GM12878 (cell line): Measurements from ENCODE around the gene BCL2L12.

Experiments
- CTCF ChIP-seq, 3 experiments: IDR thresholded peaks in 2 of 3; conservative IDR thresholded peaks in 1 of 3; 2 replicates each; pipeline ENCODE4 v1.5.1; 2011; ENCODE audit warnings: low read depth in 3 of 3, low read length in 3 of 3, mild to moderate bottlenecking in 3 of 3, control low read depth in 2 of 3, moderate library complexity in 2 of 3, inconsistent platforms in 1 of 3, mixed read lengths in 1 of 3; ENCODE audit not compliant: control insufficient read depth in 2 of 3, insufficient read depth in 1 of 3; ENCODE audit errors: extremely low read depth in 1 of 3
- GABPA ChIP-seq: IDR thresholded peaks from 2 replicates; pipeline ENCODE4 v1.6.1; 2014; ENCODE audit warnings: antibody characterized with exemption, low read depth, mild to moderate bottlenecking, inconsistent platforms
- MAX ChIP-seq: IDR thresholded peaks from 2 replicates; pipeline ENCODE4 v1.6.1; 2012; ENCODE audit warnings: low read depth, low read length, improper control_type of control experiment
- TAF1 ChIP-seq: IDR thresholded peaks from 2 replicates; pipeline ENCODE4 v1.6.1; 2011; ENCODE audit warnings: mild to moderate bottlenecking, low read depth, low read length, borderline replicate concordance

- TF ChIP-seq CTCF (IDR thresholded peaks at IDR 0.05 in 2 of 3, conservative IDR thresholded peaks at IDR 0.05 in 1 of 3; ENCODE audit: control insufficient read depth in 2 of 3, extremely low read depth in 1 of 3, insufficient read depth in 1 of 3, low read depth in 3 of 3, low read length in 3 of 3) (no peak), MAX (no peak), GABPA (no peak), TAF1 (no peak)
Measured at GRCh38 chr19:49645995-49646394, 19.7 kb upstream of the BCL2L12 start.
